PC-3 (cell line): ENCODE results near the gene DUS1L. TPM values are rescaled to one million over a fixed set of nuclear protein-coding genes. Genes with fewer than 3 reads are reported as not detected.
"Not testable (repeated sequence)": the region's sequence is repeated elsewhere in the genome, so short reads cannot be mapped to it uniquely, and the experiment has no call there.

ENCODE experiments used
- ATAC-seq: fragments of 200-7000 bp; cut with Tn5 transposase; 2 replicates; pipeline ENCODE4 v1.9.1; 2020; ENCODE audit warnings: mild to moderate bottlenecking, moderate library complexity
- BruUV-seq: library from RNA; stranded (reverse); fragments of 400-500 nt; replicated peaks from 2 replicates; lab custom pipeline; 2021; lab: Mats Ljungman, UMichigan
- CTCF ChIA-PET: fragments of 300-600 bp; sonication (Branson Sonifier 250); formaldehyde crosslinking; loops from one replicate; lab custom pipeline; 2022; ENCODE audit warnings: antibody characterized with exemption; lab: Charles Lee
- POLR2A ChIA-PET: fragments of 300-600 bp; sonication (Branson Sonifier 250); formaldehyde crosslinking; loops from one replicate; lab custom pipeline; 2022; ENCODE audit warnings: antibody characterized with exemption; ENCODE audit not compliant: unreplicated experiment; lab: Charles Lee
- DNase-seq: peaks from one replicate; pipeline ENCODE4 v3.0.0-alpha.2; 2015
- H2AFZ ChIP-seq: fragments of 300-600 bp; sonication (generic); 2 replicates; pipeline ENCODE4 v1.6.0; 2016; ENCODE audit warnings: antibody characterized with exemption, low read length
- H3F3A ChIP-seq: fragments of 300-600 bp; sonication (generic); one replicate; pipeline ENCODE4 v1.6.0; 2017; ENCODE audit warnings: antibody characterized with exemption, low read length, control low read depth, mild to moderate bottlenecking; ENCODE audit not compliant: unreplicated experiment
- H3K27ac ChIP-seq: fragments of 300-600 bp; sonication (generic); 2 replicates; pipeline ENCODE4 v1.5.1; 2016; ENCODE audit warnings: mild to moderate bottlenecking, low read length
- H3K27me3 ChIP-seq: fragments of 300-600 bp; sonication (generic); 2 replicates; pipeline ENCODE4 v1.6.1; 2016; ENCODE audit warnings: low read length, mixed read lengths
- H3K36me3 ChIP-seq: fragments of 300-600 bp; sonication (generic); 2 replicates; pipeline ENCODE4 v1.6.1; 2016; ENCODE audit warnings: low read depth, mixed run types, low read length, mixed read lengths
- H3K4me1 ChIP-seq: fragments of 300-600 bp; sonication (generic); 2 replicates; pipeline ENCODE4 v1.5.1; 2016; ENCODE audit warnings: low read length; ENCODE audit not compliant: insufficient read depth
- H3K4me2 ChIP-seq: fragments of 300-600 bp; sonication (generic); 2 replicates; pipeline ENCODE4 v1.6.0; 2016; ENCODE audit warnings: low read length
- H3K4me3 ChIP-seq: fragments of 300-600 bp; sonication (generic); 2 replicates; pipeline ENCODE4 v1.5.1; 2016; ENCODE audit warnings: mild to moderate bottlenecking, low read length, mixed read lengths
- H3K79me2 ChIP-seq: fragments of 300-600 bp; sonication (generic); 2 replicates; pipeline ENCODE4 v1.6.1; 2017; ENCODE audit warnings: low read length, mixed read lengths
- H3K9ac ChIP-seq: fragments of 300-600 bp; sonication (generic); 2 replicates; pipeline ENCODE4 v1.6.0; 2016; ENCODE audit warnings: mild to moderate bottlenecking, low read length
- H3K9me2 ChIP-seq: fragments of 300-600 bp; sonication (generic); replicated peaks from 2 replicates; pipeline ENCODE4 v1.6.1; 2016; ENCODE audit warnings: mixed run types, low read length, mixed read lengths
- H3K9me3 ChIP-seq: fragments of 300-600 bp; sonication (generic); 2 replicates; pipeline ENCODE4 v1.6.1; 2016; ENCODE audit warnings: low read length, mixed read lengths
- H4K20me1 ChIP-seq: fragments of 300-600 bp; sonication (generic); 2 replicates; pipeline ENCODE4 v1.6.1; 2016; ENCODE audit warnings: low read length, mixed read lengths
- EZH2 ChIP-seq: fragments of 300-600 bp; sonication (generic); IDR thresholded peaks from one replicate; pipeline ENCODE4 v1.6.1; 2017; ENCODE audit warnings: antibody characterized with exemption, mild to moderate bottlenecking, low read length; ENCODE audit not compliant: unreplicated experiment
- EZH2phosphoT487 ChIP-seq: fragments of 300-600 bp; sonication (generic); IDR thresholded peaks from 2 replicates; pipeline ENCODE4 v1.6.1; 2018; ENCODE audit warnings: mild to moderate bottlenecking, antibody characterized with exemption, low read length, borderline replicate concordance
- intact Hi-C: fragments of 100-400 bp; cut with micrococcal nuclease; formaldehyde crosslinking; loops from 2 replicates; pipeline ENCODE4 v1.9.0; 2023
- total RNA-seq: library from RNA; depleted of rRNA; stranded (reverse); fragments of >200 nt; gene quantifications from 2 replicates; pipeline ENCODE4 v1.2.3, GENCODE V29; 2014
- TF ChIP-seq, protein P1 (sequence below): fragments of 300-600 bp; sonication (generic); conservative IDR thresholded peaks from 2 replicates; pipeline ENCODE4 v1.5.1; 2017; ENCODE audit warnings: antibody characterized with exemption, low read depth, mild to moderate bottlenecking, low read length

Gene DUS1L
- total RNA-seq, 1 experiment from 2014 or later = 205 TPM

GRCh38 chr17:82042649-82043048, 23.0 kb downstream of the DUS1L start:
- no peaks in the 10 kb centered on the region for H3K27me3 ChIP-seq
- no peak overlapping the region for H3K27ac ChIP-seq
- H3F3A ChIP-seq = no peaks in the 10 kb centered on the region
- DNase-seq (no peak), ATAC-seq (no peak)
- H3K4me1 ChIP-seq = peaks cover 4% of the 10 kb centered on the region
- H3K79me2 ChIP-seq = no peaks in the 10 kb centered on the region
- H3K4me2 ChIP-seq = no peak overlapping the region
- intact Hi-C loops = no loop called here
- TF ChIP-seq, protein P1, sequence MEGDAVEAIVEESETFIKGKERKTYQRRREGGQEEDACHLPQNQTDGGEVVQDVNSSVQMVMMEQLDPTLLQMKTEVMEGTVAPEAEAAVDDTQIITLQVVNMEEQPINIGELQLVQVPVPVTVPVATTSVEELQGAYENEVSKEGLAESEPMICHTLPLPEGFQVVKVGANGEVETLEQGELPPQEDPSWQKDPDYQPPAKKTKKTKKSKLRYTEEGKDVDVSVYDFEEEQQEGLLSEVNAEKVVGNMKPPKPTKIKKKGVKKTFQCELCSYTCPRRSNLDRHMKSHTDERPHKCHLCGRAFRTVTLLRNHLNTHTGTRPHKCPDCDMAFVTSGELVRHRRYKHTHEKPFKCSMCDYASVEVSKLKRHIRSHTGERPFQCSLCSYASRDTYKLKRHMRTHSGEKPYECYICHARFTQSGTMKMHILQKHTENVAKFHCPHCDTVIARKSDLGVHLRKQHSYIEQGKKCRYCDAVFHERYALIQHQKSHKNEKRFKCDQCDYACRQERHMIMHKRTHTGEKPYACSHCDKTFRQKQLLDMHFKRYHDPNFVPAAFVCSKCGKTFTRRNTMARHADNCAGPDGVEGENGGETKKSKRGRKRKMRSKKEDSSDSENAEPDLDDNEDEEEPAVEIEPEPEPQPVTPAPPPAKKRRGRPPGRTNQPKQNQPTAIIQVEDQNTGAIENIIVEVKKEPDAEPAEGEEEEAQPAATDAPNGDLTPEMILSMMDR = no peak
- TF ChIP-seq EZH2phosphoT487 (no peak), EZH2 (no peak)
- POLR2A ChIA-PET = interaction anchor here (0.5 kb wide), 1 partner anchor 70 kb away, joined by 12 read pairs; no protein-coding TSS in a partner anchor
- H3K9me2 ChIP-seq = no peaks in the 10 kb centered on the region
- H4K20me1 ChIP-seq = no peaks in the 10 kb centered on the region
- CTCF ChIA-PET = no interaction called here
- no peak overlapping the region for H2AFZ ChIP-seq
- no peaks in the 10 kb centered on the region for H3K9me3 ChIP-seq
- H3K4me3 ChIP-seq = no peak overlapping the region
- no TSS peak for BruUV-seq
- no peak overlapping the region for H3K9ac ChIP-seq
- no peaks in the 10 kb centered on the region; the same call in 1 of the 2 replicates for H3K36me3 ChIP-seq

GRCh38 chr17:82041144-82041814, 24.3 kb downstream of the DUS1L start:
- H3K27me3 ChIP-seq = no peaks in the 10 kb centered on the region
- intact Hi-C loops = no loop called here
- no peaks in the 10 kb centered on the region for H3K9me3 ChIP-seq
- peak; percentile 66 for DNase-seq
- no peaks in the 10 kb centered on the region for H3K36me3 ChIP-seq
- H3F3A ChIP-seq = no peaks in the 10 kb centered on the region
- peaks cover 8% of the 10 kb centered on the region for H3K79me2 ChIP-seq
- H3K4me1 ChIP-seq = peaks cover 9% of the 10 kb centered on the region
- ChIA-PET CTCF (no interaction called here), POLR2A (no interaction called here)
- no peak overlapping the region for H2AFZ ChIP-seq
- no peak overlapping the region for H3K27ac ChIP-seq
- H3K9me2 ChIP-seq = no peaks in the 10 kb centered on the region
- BruUV-seq = no TSS peak
- H3K4me2 ChIP-seq = peak overlapping the region; percentile 26; the same call in 1 of the 2 replicates
- no peak overlapping the region for H3K9ac ChIP-seq
- no peak for ATAC-seq
- no peak for TF ChIP-seq EZH2
- TF ChIP-seq, protein P1 = no peak
- TF ChIP-seq EZH2phosphoT487 = no peak
- H3K4me3 ChIP-seq = no peak overlapping the region
- peaks cover 6% of the 10 kb centered on the region; the same call in 1 of the 2 replicates for H4K20me1 ChIP-seq

DNA sequence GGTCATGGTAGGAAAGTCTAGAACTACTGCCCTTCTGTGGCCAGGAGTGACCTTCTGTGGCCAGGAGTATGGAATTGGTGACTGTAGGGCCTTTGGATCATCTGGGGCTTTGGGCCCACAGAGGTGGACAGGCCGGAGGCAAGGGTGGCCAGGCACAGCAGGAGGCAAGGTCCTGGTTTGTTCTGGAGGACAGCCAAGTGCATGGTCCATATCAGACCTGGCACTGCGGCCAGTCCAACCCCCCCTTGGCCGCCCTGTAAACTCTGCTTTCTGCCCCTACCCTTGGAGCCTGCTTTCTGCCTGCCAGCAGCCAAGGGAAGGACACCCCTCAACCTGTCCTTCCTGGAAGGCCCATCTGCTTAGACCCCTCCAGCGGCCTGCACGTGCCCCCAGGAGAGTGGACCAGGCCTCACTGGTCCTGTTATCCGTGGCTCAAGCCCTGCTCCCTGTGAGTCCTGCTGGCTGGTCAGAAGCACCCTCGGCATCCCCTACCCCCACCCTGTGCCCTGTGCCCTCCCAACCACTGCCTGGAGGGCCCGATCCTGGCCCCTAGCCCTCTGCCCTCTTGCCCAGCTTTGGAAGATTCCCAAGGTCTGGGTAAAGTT, 25.8 kb downstream of the DUS1L start:
- peaks cover 17% of the 10 kb centered on the region for H3K79me2 ChIP-seq
- H3K27me3 ChIP-seq = no peaks in the 10 kb centered on the region
- no peaks in the 10 kb centered on the region for H3K9me2 ChIP-seq
- H4K20me1 ChIP-seq = peaks cover 8% of the 10 kb centered on the region; the same call in 1 of the 2 replicates
- intact Hi-C loops = loop anchor here (5.0 kb wide), 1 partner anchor 58 kb away; the partner anchor contains the start of gene FASN
- H3K27ac ChIP-seq = no peak overlapping the region
- H3K4me2 ChIP-seq = no peak overlapping the region
- H2AFZ ChIP-seq = no peak overlapping the region
- H3K4me3 ChIP-seq = no peak overlapping the region
- H3K4me1 ChIP-seq = peaks cover 21% of the 10 kb centered on the region
- BruUV-seq = no TSS peak
- ATAC-seq (no peak), DNase-seq (no peak)
- no peak overlapping the region for H3K9ac ChIP-seq
- TF ChIP-seq EZH2phosphoT487 = no peak
- TF ChIP-seq, protein P1 = no peak
- CTCF ChIA-PET = no interaction called here
- no peaks in the 10 kb centered on the region for H3F3A ChIP-seq
- no peaks in the 10 kb centered on the region for H3K36me3 ChIP-seq
- H3K9me3 ChIP-seq = no peaks in the 10 kb centered on the region
- POLR2A ChIA-PET = no interaction called here

- H3K4me3 ChIP-seq, BruUV-seq: not testable (repeated sequence)
- intact Hi-C loops = loop anchor here (5.0 kb wide), 1 partner anchor 58 kb away; the partner anchor contains the start of gene FASN
Measured at GRCh38 chr17:82038796-82039409, 26.7 kb downstream of the DUS1L start.

More at GRCh38 chr17:82038796-82039409, 26.7 kb downstream of the DUS1L start:
- ATAC-seq, H4K20me1 ChIP-seq, DNase-seq, POLR2A ChIA-PET, H3K9me3 ChIP-seq, H3F3A ChIP-seq, H3K36me3 ChIP-seq, H3K9ac ChIP-seq, H2AFZ ChIP-seq, H3K27me3 ChIP-seq, H3K9me2 ChIP-seq, CTCF ChIA-PET, H3K27ac ChIP-seq, H3K4me2 ChIP-seq: not testable (repeated sequence)
- H3K4me1 ChIP-seq = peaks cover 21% of the 10 kb centered on the region
- H3K79me2 ChIP-seq = peaks cover 17% of the 10 kb centered on the region
